Epithelial cell of proximal tubule (primary cell): ENCODE results near the gene GAB2. TPM values are rescaled to one million over a fixed set of nuclear protein-coding genes. Genes with fewer than 3 reads are reported as not detected.
"Not testable (repeated sequence)": the region's sequence is repeated elsewhere in the genome, so short reads cannot be mapped to it uniquely, and the experiment has no call there.

Experiments used
- DNase-seq: peaks from one replicate; pipeline ENCODE4 v3.0.0-alpha.2; 2011; ENCODE audit warnings: low read depth
- H3K4me3 ChIP-seq: 2 replicates; pipeline ENCODE4 v1.5.1; 2011; ENCODE audit warnings: low read depth, mild to moderate bottlenecking, low read length
- total RNA-seq: library from RNA; depleted of rRNA; stranded (reverse); fragments of >200 nt; gene quantifications from 2 replicates; pipeline ENCODE4 v1.2.3, GENCODE V29; 2015
- TF ChIP-seq, protein P1 (sequence below): conservative IDR thresholded peaks from 2 replicates; pipeline ENCODE4 v1.5.1; 2012; ENCODE audit warnings: low read depth, mild to moderate bottlenecking, low read length

Gene GAB2
- total RNA-seq, 1 donor from 2014 or later = 15.0 TPM

DNA sequence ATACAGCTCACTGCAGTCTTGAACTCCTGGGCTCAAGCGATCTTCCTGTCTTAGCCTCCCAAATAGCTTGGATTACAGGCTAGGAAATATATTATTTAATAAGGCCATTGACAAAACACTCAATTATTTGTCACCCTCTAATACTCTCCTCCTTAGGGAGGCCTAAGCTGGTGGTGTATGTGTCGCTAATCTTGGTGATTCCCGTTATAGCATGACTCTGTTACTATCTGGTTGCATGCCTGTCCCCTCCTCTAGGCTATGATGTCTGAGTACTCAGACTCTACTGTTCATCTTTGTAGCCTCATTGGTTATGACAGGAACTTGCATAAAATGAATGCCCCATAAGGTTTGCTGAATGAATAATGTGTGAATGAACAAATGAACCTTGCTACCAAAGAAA is 141.3 kb downstream of the GAB2 start:
- TF ChIP-seq, protein P1, sequence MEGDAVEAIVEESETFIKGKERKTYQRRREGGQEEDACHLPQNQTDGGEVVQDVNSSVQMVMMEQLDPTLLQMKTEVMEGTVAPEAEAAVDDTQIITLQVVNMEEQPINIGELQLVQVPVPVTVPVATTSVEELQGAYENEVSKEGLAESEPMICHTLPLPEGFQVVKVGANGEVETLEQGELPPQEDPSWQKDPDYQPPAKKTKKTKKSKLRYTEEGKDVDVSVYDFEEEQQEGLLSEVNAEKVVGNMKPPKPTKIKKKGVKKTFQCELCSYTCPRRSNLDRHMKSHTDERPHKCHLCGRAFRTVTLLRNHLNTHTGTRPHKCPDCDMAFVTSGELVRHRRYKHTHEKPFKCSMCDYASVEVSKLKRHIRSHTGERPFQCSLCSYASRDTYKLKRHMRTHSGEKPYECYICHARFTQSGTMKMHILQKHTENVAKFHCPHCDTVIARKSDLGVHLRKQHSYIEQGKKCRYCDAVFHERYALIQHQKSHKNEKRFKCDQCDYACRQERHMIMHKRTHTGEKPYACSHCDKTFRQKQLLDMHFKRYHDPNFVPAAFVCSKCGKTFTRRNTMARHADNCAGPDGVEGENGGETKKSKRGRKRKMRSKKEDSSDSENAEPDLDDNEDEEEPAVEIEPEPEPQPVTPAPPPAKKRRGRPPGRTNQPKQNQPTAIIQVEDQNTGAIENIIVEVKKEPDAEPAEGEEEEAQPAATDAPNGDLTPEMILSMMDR = no peak
- H3K4me3 ChIP-seq = no peak overlapping the region
- DNase-seq = no peak

DNA sequence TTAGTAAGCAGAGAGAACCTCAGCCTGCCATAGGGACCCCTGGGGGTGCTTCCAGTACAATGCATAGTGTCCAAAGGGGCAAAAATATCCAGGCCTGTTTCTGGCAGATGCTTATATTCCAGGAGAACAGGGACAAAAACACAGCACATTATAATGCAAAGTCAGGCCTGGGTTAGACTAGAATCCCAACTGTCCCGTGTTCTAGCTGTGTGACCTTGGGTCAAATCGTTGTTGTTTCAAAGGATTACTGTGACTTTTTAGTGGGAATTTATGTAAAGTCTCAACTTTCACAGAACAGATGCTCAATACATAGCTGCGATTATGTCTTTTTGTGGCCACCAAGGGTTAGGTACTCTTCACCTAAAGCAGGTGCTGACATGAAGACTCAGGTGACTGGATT is 142.9 kb downstream of the GAB2 start:
- TF ChIP-seq, protein P1 = no peak
- DNase-seq = no peak
- no peak overlapping the region for H3K4me3 ChIP-seq

DNA sequence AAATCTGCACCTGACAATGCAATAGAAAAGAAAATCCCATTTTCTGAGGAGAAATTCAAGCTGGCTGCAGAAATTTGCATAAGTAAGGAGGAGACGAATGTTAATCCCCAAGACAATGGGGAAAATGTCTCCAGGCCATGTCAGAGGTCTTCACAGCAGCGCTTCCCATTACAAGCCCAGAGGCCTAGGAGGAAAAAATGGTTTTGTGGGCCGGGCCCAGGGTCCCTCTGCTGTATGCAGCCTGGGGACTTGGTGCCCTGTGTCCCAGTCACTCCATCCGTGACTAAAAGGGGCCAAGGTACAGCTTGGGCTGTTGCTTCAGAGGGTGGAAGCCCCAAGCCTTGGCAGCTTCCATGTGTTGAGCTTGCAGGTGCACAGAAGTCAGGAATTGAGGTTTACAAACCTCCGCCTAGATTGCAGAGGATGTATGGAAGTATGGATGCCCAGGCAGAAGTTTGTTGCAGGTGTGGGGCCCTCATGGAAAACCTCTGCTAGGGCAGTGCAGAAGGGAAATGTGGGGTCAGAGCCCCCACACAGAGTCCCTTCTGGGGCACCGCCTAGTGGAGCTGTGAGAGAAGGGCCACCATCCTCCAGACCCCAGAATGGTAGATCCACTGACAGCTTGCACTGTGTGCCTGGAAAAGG is 144.9 kb downstream of the GAB2 start:
- not testable (repeated sequence) for H3K4me3 ChIP-seq

DNA sequence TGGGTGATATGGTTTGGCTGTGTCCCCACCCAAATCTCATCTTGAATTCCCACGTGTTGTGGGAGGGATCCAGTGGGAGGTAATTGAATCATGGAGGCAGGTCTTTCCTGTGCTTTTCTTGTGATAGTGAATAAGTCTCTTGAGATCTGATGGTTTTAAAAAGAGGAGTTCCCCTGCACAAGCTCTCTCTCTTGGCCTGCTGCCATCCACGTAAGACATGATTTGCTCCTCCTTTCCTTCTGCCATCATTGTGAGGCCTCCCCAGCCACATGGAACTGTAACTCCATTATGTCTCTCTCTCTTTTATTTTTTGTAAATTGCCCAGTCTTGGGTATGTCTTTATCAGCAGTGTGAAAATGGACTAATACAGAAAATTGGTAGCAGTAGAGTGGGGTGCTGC is 145.8 kb downstream of the GAB2 start:
- DNase-seq, H3K4me3 ChIP-seq: not testable (repeated sequence)

More for the DNA sequence above, 144.9 kb downstream of the GAB2 start:
- DNase-seq = not testable (repeated sequence)

DNA sequence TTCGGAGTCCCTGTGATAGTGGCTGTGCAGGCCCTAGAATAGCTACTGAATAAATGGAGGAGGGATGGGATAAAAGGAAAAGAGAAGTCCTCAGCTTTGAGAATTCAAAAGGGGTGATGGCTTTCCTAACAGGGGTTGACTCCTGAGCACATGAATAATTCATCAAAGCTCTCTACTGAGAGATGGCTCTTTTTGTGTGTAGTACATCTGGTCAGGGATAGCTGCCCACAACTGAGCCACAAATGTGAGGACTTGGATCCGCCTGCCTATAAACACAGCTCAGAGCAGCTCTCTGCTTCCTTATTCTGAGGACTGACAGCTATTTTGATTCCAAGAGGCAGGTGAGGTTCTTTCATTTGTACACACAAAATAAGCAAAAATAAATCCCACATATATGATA is 146.6 kb downstream of the GAB2 start:
- no peak for DNase-seq
- TF ChIP-seq, protein P1 = no peak
- H3K4me3 ChIP-seq = no peak overlapping the region

DNA sequence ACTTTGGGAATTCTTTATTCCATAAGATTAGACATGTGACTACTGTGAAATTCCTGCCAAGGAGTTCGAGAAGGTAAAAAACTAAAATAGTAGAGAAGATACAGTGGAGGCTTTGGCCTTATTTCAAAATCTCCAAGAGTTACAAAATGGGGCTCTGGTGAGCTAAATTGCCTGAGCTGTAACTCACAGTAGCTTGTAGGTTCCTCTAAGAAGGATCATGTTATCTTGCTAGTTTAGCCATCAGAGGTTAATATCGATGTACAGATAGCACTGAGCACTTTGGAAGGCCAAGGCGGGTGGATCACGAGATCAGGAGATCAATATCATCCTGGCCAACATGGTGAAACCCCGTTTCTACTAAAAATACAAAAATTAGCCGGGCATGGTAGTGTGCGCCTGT is 147.8 kb downstream of the GAB2 start:
- TF ChIP-seq, protein P1 = no peak
- no peak overlapping the region for H3K4me3 ChIP-seq
- DNase-seq = no peak

DNA sequence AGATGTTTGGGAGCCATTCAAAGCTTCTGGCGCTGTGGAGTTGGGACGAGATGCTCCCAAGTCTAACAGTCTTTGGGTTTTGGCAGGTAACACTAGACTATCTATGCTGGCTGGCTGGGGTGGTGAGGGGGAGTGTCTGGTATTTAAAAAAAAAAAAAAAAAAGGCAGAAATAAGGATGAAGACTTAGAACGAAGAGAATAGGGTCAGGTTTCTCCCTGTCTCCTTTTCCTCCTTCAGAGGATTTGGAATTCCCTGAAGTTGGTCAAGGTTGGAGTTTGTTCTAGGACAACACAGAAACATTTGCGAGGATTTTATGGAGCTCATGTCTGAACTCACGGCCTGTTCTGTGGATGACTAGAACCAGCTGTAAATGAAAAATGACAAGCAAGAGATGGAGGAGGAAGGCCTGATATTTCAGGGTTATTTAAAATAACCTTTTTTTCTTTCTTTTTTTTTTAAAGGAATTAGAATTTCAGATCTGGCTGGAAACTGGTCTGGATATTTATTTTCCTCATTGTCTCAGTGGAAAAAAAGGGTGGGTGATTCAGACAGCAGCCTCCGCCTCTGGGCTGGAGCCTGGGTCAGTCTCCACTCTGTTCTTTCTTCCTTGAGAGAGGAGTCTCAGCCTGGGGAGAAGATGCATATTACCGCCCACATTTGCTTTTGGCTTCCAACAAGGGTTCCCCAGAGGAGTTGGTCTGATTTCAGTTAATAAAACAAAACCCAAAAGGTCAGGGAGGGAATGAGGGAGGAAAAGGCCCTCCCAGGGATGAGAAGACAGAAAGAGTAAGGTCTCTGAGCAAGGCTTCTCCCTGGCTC is 148.8 kb downstream of the GAB2 start:
- no peak for DNase-seq
- no peak overlapping the region for H3K4me3 ChIP-seq
- TF ChIP-seq, protein P1 = no peak

DNA sequence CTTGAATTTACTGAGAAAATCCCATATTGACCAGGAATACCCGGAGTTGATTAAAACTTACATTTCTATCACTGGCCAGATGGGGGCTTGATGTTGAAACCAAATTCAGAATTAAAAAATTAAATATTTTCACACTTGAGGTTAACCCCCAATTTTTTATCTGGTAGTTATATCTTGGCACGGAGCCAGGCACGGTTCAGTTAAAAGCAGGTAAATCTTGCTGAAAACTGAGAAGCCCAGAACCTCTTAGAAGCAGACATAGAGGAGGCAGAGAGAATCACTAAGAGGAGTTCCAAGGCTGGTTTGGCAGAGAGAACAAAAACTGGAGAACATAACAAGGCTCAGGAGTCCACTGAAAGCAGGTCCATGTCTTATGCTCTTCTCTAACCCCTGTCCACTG is 151.2 kb downstream of the GAB2 start:
- TF ChIP-seq, protein P1 = no peak
- no peak overlapping the region for H3K4me3 ChIP-seq
- DNase-seq = no peak
